ENCODE measurements around the gene MLNR.

Gene MLNR, protein sequence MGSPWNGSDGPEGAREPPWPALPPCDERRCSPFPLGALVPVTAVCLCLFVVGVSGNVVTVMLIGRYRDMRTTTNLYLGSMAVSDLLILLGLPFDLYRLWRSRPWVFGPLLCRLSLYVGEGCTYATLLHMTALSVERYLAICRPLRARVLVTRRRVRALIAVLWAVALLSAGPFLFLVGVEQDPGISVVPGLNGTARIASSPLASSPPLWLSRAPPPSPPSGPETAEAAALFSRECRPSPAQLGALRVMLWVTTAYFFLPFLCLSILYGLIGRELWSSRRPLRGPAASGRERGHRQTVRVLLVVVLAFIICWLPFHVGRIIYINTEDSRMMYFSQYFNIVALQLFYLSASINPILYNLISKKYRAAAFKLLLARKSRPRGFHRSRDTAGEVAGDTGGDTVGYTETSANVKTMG

DNA sequence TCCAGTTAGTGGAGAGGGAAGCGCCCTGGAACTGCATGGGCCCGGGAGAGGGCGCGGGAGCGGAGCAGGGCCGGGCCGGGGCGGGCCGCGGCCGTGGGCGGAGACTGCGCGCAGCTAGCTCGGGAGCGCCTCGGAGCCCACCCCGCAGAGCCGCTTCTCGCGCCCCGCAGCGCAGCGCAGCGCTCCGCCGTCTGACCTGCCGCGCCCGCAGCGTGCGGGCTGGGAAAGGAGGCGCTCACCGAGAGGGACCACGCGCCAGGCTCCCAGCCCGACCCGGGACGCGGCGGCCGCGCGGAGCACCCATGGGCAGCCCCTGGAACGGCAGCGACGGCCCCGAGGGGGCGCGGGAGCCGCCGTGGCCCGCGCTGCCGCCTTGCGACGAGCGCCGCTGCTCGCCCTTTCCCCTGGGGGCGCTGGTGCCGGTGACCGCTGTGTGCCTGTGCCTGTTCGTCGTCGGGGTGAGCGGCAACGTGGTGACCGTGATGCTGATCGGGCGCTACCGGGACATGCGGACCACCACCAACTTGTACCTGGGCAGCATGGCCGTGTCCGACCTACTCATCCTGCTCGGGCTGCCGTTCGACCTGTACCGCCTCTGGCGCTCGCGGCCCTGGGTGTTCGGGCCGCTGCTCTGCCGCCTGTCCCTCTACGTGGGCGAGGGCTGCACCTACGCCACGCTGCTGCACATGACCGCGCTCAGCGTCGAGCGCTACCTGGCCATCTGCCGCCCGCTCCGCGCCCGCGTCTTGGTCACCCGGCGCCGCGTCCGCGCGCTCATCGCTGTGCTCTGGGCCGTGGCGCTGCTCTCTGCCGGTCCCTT, at the start of gene MLNR:
MLNR (plus strand) TSS at position 303 of the 820 bp plus-strand sequence; CDS start at position 303, 0 bp downstream.
- peak; percentile 22 to 43 for DNase-seq

DNA sequence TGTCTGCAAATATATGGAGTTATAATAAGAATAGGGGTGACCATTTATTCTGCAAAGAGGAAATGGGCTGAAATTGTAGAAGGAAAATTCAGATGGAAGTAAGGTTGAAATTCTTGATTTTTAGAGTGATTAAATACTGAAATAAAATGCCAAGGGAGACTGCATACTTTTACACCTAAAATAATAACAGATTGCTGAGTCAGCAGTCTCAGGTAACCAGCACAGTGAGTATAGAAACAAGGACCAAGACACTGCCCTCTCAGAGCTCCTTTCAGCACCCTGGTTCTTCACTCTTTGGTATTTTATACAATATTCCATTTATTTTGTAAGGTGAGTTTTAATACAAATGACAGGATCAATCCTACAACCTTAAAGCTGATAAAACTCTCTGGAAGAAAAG, 48.8 kb upstream of the MLNR start:
- DNase-seq, result no peak

DNA sequence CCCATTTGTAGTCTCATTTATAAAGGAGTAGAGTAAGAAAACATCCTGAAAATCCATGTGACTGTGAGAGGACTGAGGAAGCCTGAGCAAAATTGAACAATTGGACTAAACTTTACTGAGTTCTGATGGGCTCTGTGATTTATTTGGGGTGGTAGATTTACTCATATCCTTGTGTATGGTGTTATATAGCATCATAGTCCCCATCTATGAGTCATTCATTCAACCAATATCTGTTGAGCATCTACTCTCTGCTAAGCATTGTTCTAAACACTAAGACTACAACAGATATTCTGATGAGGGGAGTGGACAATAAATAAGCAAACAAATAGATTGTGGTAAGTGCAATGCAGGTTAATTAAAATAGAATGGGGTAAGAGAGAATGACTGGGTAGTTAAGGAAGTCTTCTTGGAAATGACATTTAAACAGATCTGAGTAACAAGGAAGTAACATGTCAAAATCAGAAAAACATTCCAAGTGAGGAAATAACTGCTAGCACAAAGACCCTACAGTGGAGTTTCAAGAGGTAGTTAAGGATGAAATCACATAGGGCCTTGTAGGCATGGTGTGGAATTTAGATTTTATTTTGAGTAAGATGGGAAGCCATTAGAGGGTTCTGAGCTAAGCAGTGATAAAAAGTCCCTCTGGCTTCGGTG, 36.3 kb upstream of the MLNR start:
- no peak for DNase-seq

DNA sequence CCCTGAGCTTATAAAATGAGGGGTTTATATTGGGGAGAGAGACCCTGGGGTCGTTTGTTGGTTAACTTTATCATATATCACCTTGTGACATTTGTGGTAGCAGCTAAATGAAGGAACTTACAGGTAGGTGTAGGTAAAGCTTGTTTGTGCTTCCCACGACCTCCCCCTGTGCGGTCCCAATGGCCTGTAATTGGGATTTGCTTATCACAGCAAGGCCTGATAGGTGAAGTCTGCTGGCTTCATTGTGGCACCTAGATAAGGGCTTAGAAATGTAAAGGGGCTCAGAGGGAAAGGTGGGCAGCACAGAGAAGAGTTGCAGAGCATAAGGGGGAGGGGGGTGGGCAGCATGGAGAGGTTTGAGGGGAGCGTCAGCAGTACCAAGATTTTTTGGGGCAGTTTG, 35.5 kb upstream of the MLNR start:
- DNase-seq, result no peak

DNA sequence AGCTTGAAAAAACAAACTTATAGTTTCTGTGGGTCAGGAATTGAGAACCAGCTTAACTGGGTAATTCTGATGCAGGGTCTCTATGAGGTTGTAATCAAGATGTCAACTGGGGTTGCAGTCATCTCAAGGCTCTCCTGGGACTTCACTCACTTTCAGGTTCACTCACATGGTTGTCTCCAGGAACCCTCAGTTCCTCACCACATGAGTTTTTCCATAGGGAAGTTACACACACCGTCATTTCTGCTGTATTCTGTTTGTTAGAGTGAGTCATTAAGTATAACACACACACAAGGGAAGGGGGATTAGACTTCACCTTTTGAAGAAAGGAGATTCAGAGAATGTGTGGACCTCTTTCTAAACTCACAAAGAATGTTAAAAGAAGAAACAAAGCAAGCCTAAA, 34.9 kb upstream of the MLNR start:
- DNase-seq, result no peak

DNA sequence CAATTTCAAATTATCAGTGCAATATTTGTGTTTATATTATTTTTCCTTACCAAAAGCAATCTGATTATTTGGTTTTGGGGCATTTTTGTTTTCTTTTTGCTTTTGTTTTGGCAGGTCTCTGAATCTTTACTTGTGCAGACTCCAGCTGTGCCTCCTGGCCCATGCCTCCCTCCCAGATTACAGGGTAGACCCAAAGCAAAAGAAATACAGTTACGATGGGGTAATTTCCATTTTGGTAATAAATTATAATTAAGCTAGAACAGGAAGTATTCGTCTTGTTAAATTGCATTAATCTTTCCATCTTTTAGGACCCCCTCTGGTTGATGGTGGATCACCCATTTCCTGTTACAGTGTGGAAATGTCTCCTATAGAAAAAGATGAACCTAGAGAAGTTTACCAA, 29.2 kb upstream of the MLNR start:
- DNase-seq, result no peak

DNA sequence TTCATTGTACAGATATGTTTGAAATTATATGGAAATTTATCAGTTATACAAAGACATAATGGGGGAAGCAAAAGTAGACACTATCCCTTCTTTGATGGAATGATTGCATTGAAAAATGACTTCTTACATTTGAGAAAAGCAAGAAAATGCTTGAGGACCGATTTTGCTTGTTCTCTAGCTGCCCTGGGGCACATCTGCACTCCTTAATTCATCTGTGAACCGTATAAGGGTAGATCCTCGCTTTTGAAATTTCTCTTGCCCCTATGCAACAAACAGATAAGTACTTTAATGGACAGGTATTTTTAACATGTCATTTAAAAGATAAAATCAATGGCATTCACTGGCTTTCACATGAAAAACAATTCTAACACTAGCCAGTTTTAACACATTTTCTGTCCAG, 13.5 kb upstream of the MLNR start:
- no peak for DNase-seq

DNA sequence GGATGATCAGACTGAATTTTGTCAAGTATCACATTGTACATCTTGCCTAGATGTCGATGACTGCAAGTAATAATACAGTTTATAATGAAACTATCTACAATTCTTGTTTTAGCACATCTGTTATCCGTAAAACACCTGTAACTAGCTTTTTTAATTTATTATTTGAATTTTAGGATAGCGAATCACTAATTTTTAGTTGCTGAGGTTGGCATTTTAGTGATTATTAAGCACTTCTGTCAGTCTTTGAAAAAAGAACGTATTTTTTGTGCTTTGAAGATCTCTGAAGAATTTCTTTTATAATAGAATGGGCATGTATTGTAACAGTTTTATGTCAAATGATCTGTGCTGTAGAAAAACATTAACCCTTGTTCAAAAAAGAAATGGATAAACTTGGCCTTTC, 11.5 kb upstream of the MLNR start:
- no peak for DNase-seq

DNA sequence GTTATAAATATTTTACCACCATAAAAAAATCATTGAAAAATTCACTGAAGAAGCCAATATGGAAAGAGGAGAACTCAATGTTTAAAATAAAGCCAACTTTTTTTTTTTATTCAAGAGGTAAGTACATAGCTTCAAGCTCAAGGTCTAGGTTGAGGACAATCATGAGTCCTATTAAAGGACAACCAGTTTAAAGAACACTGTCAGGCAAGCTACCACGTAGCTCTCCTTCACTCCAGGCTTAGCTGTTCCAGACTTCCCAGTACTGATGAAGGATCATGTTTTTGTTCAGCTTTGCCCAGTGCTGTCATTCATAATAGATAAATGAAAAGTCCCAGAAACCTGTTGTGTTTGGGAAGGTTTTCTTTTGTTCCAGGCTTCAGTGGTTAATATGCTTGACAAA, 10.0 kb upstream of the MLNR start:
- no peak for DNase-seq

DNA sequence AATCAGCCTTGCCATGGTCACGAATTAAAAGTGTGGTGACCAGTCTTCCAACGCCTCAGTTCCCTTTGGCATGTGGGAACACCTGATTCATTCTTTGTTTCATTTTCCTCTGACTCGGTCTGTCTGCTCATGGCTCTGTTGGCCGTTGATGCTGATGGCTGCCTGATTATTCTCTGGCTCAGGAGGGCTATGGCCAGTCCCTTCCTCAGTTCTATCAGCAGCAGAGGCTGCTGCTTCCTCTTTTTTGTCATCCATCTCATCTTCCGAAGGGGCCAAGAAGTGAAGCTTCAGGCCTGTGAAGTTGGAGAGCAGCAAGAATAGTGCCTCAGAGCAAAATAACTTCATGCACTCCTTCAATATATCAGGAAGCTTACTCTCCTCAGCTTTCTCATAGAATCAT, 9.5 kb upstream of the MLNR start:
- no peak for DNase-seq

DNA sequence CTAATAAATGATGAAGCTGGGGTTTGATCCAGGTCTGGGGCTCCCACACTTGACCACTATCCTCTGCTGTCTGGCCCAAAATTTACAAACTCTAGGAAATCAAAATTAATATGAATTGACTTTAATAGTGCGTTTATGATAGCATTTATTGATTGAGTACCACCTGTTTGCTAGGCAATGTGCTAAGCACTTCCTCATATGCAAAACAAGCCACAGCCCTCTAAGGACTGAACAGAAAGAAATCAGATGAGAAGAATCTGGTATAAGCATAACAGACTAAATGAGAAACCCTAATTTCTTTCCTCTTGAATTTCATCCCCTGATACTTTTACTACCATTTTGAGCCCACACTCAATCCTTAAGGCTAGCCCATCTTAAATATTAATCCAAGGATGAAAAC, 6.6 kb upstream of the MLNR start:
- no peak for DNase-seq

DNA sequence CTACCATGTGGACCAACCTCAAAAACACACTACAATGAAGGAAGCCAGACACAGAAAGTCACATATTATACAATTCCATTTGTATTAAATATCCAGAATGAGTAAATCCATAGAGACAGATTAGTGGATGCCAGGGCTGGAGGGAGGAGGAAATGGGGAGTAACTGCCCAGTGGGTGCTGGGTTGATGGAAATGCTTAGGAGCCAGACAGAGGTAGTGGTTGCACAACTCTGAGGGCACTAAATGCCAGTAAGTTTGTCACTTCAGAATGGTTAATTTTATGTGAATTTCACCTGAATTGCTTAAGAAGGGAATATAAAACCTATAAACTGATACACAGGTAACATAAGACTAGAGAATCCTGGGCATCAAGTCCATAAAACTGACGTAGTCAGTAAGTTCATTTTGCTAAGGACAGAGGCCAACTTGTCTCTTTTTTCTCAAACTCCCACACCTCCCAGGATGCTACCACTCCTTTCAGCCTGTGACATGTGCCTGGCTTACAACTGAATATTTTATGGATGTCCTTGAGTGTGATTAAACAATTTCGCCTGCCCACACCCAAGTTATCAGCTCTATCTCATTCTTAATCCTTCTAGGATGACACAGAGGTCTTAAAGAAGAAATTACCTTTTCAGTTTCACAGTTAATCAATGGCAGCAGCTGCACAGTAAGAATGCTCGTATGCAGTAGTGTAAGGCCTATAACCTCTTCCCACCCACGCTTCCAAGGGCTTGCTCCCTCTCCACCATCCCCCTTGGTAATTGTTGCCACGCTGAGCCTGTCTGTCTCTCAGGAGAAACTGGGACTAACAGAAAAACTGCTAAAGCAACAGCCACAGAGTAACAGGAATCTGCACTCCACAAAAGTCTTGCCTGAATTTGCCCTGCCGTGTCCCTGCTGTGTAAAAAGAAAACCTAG, 5.9 kb upstream of the MLNR start:
- no peak for DNase-seq

DNA sequence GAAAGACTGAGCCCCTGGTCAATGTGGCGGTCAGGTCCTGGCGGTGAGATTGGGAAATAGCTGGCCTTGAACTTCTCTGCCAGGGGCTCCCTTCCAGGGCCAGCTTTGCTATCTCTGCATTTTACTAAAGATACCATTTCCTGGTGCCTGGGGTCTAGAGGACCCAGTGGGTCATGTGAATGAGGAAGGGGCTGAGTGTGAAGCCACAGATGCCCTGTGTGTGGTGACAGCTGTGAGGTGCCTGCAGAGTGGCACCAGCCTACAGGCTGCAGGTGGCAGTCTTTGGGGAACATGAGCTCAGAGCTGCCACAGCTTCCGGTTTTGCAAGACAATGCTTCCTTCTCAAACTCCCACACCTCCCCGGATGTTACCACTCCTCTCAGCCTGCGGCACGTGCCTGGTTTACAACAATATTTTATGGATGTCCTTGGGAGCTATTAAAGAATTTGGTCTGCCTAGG, 5.2 kb upstream of the MLNR start:
- DNase-seq, result peak; percentile 55 to 57

DNA sequence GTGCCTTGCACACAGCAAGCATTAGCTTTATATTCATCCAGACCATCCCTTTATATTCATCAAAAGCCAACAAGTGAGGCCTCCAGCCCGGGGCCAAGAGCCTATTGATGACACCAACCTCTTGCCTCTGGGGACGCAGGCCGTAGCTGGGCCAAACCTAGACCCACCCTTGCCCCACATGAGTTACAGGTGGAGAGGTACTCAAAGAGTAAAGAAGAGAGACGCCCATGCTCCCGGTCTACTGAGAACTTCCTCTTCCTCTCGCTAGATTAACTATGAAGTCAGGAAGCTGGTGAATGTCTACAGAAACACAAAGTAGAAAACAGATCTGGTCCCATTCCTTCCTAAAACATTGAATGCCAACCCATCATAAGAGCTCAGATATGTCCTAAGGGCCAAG, 3.8 kb upstream of the MLNR start:
- no peak for DNase-seq

DNA sequence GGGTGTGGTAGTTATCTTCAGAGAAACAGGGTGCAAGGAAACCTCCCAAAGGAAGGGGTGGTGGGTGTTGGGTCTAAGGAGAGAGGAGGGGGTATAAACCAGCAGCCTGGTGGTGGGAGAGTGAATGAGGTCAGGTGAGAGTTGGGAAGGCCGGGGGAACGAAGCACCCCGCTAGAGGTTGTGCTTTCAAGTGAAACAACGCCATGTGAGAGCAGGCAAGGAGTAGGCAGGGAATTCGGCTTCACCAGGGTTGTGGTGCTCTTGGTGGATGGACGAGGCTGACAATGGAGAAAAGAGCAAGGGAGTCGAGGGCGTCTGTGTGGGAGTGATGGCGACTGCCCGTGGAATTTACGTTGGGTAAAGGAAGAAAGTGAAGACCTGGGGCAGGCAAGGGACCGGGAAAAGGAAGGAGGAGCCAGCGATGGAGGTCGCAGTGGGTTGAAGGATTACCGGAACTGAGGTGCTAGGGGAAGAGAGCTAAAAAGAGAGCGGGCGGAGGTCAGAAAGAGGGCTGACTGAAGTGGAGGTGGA, 2.1 kb upstream of the MLNR start:
- DNase-seq, result no peak

DNA sequence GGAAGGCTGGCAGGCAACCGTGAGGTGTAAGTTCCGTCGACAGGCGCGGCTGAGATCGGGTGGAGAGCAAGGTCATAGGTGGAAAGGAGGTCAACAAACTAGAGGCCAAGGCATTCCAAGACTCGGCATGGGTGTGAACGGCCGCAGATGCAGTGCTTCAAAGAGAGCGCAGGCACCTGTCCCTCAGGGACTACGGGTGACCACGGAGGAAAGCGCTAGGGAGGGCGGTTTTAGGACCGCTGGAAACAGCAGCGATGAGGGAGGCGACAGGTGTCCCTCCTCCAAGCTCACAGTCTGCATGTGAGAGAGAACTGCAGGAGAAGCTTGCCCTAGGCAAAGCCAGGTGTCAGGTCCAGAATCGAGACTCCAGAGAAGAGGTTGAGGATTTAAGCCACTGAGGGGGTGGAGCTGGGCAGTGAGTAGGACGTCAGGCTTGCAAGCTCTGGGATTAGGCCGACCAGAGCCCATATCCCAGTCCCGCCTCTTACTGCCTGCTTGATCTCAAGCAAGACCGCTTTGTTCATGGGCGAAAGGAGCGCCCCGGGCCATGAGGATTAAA, 1.6 kb upstream of the MLNR start:
- no peak for DNase-seq

DNA sequence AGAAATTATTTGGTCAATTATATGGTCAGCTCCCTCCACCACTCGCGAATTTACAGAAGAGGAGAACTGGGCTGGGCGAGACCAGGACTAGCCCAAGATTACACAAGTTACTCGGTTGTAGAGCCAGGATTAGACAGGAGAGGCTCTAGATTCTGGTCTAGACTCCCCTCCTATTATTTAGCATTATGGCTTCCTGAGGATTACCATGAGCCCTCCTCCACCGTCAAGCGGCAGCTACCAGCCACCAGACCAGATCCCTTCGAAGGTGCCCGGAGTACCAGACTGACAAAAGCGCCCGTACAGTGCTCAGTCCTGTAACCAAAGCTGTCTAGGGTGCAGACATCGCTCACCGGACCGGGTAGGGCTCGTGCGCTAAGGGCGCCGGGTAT, 497 bp upstream of the MLNR start:
- no peak for DNase-seq

DNA sequence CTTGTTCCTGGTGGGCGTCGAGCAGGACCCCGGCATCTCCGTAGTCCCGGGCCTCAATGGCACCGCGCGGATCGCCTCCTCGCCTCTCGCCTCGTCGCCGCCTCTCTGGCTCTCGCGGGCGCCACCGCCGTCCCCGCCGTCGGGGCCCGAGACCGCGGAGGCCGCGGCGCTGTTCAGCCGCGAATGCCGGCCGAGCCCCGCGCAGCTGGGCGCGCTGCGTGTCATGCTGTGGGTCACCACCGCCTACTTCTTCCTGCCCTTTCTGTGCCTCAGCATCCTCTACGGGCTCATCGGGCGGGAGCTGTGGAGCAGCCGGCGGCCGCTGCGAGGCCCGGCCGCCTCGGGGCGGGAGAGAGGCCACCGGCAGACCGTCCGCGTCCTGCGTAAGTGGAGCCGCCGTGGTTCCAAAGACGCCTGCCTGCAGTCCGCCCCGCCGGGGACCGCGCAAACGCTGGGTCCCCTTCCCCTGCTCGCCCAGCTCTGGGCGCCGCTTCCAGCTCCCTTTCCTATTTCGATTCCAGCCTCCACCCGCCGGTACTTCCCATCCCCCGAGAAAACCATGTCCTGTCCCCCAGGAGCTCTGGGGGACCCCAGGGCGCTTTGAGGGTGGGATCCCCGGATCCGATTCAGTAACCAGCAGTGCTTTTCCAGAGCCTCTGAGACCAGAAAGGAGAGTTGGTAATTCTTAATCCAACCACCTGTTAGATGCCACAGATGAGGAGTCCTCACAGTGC, 885 bp downstream of the MLNR start:
- no peak for DNase-seq

DNA sequence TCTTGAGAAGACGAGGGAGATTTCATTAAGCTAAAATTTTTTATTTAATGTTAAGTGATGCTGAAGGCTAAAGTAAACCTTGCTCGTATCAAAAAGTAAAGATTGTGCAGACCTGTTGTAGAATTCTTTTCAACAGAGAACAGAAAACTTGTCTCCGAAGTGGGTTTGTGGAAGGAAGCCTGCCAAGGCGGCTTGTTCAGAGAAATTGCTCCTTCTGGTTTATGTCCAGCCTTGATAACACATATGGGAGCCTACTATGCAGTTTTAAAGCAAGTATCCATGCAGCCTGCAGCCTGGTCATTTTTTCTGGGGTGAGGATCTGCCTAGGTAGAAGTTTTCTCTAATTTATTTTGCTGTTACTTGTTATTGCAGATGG, 1.4 kb downstream of the MLNR start:
- DNase-seq, result no peak

DNA sequence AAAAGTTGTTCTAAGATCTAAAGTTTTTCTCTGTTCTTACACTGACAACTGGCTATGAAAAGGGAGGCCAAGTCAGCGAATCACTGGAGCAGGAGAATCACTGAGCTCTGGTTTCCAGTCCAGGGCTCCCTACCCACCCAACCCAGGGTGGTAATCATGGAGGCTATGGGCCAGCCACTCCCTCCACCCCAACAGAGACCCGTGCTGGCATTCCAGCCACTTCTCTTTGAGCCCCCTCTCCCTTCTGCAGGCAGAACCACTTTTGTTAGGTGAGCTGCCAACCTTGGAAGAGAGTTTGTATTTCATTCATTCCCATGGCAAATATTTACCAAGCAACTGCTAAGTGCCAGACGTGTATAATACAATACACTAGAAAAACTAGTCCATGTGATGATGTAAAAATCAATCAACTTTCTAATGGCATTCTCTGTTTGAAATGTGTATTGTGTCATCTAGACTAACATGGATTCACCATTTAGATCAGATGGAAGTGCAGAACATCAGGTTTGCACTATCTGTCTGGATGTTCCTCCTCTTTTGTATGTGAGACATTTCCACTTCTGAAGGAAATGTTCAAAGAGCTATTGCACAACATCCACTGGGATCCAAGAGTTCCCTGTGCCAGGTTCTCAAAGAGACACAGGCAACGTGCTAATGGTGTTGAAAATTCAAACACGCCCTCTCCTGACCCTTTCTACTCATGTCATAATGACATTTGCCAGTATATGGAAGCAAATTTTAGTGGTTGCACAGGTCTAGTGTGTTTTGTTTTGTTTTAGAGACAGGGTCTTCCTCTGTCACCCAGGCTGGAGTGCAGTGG, 5.3 kb downstream of the MLNR start:
- DNase-seq, result no peak
